NT2/D1 (cell line): ENCODE data around the gene PRKAA2.

ENCODE experiments used
- SUZ12 ChIP-seq: IDR thresholded peaks from 2 replicates; pipeline ENCODE4 v1.6.1; 2011; ENCODE audit not compliant: insufficient read length, insufficient read depth; ENCODE audit errors: extremely low read depth
- YY1 ChIP-seq: IDR thresholded peaks from 2 replicates; pipeline ENCODE4 v1.6.1; 2011; ENCODE audit not compliant: insufficient read length, insufficient read depth
- ZNF274 ChIP-seq: IDR thresholded peaks from 2 replicates; pipeline ENCODE4 v1.6.1; 2011; ENCODE audit warnings: mild to moderate bottlenecking, low read depth, low read length

DNA sequence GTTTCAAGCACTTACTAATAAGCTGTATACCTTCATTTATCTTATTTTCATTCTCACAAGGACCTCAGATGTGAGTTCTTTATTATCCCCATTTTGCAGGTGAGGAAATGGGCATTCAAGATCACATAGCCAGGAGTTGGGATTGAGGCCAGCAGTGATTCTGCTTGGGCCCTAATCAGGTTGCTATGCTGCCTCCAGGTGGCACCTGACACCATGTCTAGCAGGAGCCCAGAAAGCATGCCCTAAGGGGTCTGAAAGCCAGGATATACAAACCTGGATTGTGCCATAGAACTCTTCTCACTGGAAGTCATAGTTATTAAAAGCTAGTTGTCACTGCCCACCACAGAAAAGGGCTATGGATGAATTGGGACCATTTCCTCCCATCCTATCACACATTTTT is 113.0 kb downstream of the PRKAA2 start:
- TF ChIP-seq ZNF274 (no peak), YY1 (no peak), SUZ12 (no peak)
